Measurements from ENCODE around the gene USP32. TPM values are rescaled to one million over a fixed set of nuclear protein-coding genes. Genes with fewer than 3 reads are reported as not detected.
"Not testable (repeated sequence)": the region's sequence is repeated elsewhere in the genome, so short reads cannot be mapped to it uniquely, and the experiment has no call there.

USP32 gene
- total RNA-seq, 1 experiment from 2014 or later = 103 TPM

DNA sequence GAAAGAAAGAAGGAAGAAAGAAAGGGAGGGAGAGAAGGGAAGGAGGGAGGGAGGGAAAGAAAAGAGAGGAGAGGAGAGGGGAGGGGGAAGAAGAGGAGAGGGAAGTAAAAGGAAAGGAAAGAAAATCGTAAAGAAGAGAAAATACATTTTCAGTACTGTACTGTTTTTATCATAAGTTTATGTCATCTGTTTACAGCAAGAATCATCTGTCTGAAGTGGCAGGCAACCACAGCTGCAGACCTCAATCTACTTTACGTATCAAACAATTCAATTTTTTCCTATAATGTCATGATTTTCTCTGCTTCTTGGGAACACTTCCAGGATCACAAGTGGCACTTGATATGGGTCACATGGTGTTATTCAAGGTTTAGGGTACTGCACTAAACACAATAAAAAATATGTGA, 58.3 kb downstream of the USP32 start:
- POLR2A ChIA-PET = no interaction called here
- no peak for DNase-seq (ENCODE audit: low spot score)
- no peak overlapping the region for H3K4me3 Mint-ChIP-seq
- H3K4me1 Mint-ChIP-seq = peaks cover 37% of the 10 kb centered on the region
- peaks cover 9% of the 10 kb centered on the region; the same call in 1 of the 2 replicates for H3K36me3 Mint-ChIP-seq
- 0 out of 2 replicates have a peak overlapping the region, but pooled peaks have one; percentile 32 for H3K27ac Mint-ChIP-seq
- TF ChIP-seq, protein P1, sequence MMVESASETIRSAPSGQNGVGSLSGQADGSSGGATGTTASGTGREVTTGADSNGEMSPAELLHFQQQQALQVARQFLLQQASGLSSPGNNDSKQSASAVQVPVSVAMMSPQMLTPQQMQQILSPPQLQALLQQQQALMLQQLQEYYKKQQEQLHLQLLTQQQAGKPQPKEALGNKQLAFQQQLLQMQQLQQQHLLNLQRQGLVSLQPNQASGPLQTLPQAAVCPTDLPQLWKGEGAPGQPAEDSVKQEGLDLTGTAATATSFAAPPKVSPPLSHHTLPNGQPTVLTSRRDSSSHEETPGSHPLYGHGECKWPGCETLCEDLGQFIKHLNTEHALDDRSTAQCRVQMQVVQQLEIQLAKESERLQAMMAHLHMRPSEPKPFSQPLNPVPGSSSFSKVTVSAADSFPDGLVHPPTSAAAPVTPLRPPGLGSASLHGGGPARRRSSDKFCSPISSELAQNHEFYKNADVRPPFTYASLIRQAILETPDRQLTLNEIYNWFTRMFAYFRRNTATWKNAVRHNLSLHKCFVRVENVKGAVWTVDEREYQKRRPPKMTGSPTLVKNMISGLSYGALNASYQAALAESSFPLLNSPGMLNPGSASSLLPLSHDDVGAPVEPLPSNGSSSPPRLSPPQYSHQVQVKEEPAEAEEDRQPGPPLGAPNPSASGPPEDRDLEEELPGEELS (CRISPR knock-in tag; IDR thresholded peaks at IDR 0.05) = no peak
- TF ChIP-seq, protein P2, sequence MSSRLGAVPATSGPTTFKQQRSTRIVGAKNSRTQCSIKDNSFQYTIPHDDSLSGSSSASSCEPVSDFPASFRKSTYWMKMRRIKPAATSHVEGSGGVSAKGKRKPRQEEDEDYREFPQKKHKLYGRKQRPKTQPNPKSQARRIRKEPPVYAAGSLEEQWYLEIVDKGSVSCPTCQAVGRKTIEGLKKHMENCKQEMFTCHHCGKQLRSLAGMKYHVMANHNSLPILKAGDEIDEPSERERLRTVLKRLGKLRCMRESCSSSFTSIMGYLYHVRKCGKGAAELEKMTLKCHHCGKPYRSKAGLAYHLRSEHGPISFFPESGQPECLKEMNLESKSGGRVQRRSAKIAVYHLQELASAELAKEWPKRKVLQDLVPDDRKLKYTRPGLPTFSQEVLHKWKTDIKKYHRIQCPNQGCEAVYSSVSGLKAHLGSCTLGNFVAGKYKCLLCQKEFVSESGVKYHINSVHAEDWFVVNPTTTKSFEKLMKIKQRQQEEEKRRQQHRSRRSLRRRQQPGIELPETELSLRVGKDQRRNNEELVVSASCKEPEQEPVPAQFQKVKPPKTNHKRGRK (CRISPR knock-in tag; IDR thresholded peaks at IDR 0.05; ENCODE audit: borderline replicate concordance) = no peak
- TF ChIP-seq, protein P3, sequence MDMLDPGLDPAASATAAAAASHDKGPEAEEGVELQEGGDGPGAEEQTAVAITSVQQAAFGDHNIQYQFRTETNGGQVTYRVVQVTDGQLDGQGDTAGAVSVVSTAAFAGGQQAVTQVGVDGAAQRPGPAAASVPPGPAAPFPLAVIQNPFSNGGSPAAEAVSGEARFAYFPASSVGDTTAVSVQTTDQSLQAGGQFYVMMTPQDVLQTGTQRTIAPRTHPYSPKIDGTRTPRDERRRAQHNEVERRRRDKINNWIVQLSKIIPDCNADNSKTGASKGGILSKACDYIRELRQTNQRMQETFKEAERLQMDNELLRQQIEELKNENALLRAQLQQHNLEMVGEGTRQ (CRISPR knock-in tag; IDR thresholded peaks at IDR 0.05) = 0 out of 2 replicates have a peak, but pooled peaks have one; percentile 7
- no peak for TF ChIP-seq JUN (CRISPR knock-in tag; IDR thresholded peaks at IDR 0.05)
- CTCF ChIA-PET = no interaction called here
- no peaks in the 10 kb centered on the region for H3K9me3 Mint-ChIP-seq
- no peaks in the 10 kb centered on the region for H3K27me3 Mint-ChIP-seq (ENCODE audit: low read depth)
- no peak for ATAC-seq

DNA sequence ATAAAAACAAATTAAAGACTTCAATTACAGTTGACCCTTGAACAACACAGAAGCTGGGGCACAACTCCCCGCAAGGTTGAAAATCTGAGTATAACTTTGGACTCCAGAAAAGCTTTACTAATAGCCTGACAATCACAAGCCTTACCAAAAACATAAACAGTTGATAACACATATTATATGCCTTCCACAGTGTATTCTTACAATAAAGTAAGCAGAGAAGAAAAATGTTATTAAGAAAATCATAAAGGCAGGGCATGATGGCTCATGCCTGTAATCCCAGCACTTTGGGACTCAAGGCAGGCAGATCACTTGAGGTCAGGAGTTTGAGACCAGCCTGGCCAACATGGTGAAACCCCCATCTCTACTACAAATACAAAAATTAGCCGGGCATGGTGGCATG, 58.9 kb downstream of the USP32 start:
- POLR2A ChIA-PET = not testable (repeated sequence)

DNA sequence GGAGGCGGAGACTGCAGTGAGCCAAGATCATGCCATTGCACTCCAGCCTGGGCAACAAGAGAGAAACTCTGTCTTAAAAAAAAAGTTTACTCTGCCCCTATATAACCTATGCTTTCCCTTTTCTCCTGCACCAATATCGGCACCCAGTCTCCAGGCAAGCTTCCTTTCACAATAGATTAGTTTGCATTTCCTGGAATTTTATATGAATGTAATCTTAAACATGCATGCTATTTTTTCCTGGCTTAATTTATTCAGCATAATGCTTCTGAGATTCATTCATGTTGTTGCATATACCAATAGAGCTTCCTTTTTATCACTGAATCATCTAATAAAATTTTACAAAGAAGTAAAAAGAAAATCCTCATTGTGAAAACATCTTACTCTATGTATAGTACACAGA, 59.4 kb downstream of the USP32 start:
- ChIA-PET CTCF (no interaction called here), POLR2A (no interaction called here)
- Mint-ChIP-seq H3K27ac (peak overlapping the region; percentile 69), H3K27me3 (ENCODE audit: low read depth) (no peaks in the 10 kb centered on the region), H3K9me3 (no peaks in the 10 kb centered on the region), H3K4me3 (no peak overlapping the region), H3K4me1 (peaks cover 47% of the 10 kb centered on the region), H3K36me3 (peaks cover under 1% of the 10 kb centered on the region; the same call in 1 of the 2 replicates)
- ATAC-seq (no peak), DNase-seq (ENCODE audit: low spot score) (no peak)
- TF ChIP-seq TP53 (CRISPR knock-in tag; IDR thresholded peaks at IDR 0.05) (no peak), NFATC4 (CRISPR knock-in tag; IDR thresholded peaks at IDR 0.05) (no peak), MYBL2 (CRISPR knock-in tag; IDR thresholded peaks at IDR 0.05) (no peak), FOXJ3 (CRISPR knock-in tag; IDR thresholded peaks at IDR 0.05; ENCODE audit: borderline replicate concordance) (no peak), GABPB1 (CRISPR knock-in tag; IDR thresholded peaks at IDR 0.05) (no peak), TEAD4 (CRISPR knock-in tag; IDR thresholded peaks at IDR 0.05) (no peak), ZNF219 (CRISPR knock-in tag; IDR thresholded peaks at IDR 0.05; ENCODE audit: borderline replicate concordance) (no peak)
- TF ChIP-seq, protein P4, sequence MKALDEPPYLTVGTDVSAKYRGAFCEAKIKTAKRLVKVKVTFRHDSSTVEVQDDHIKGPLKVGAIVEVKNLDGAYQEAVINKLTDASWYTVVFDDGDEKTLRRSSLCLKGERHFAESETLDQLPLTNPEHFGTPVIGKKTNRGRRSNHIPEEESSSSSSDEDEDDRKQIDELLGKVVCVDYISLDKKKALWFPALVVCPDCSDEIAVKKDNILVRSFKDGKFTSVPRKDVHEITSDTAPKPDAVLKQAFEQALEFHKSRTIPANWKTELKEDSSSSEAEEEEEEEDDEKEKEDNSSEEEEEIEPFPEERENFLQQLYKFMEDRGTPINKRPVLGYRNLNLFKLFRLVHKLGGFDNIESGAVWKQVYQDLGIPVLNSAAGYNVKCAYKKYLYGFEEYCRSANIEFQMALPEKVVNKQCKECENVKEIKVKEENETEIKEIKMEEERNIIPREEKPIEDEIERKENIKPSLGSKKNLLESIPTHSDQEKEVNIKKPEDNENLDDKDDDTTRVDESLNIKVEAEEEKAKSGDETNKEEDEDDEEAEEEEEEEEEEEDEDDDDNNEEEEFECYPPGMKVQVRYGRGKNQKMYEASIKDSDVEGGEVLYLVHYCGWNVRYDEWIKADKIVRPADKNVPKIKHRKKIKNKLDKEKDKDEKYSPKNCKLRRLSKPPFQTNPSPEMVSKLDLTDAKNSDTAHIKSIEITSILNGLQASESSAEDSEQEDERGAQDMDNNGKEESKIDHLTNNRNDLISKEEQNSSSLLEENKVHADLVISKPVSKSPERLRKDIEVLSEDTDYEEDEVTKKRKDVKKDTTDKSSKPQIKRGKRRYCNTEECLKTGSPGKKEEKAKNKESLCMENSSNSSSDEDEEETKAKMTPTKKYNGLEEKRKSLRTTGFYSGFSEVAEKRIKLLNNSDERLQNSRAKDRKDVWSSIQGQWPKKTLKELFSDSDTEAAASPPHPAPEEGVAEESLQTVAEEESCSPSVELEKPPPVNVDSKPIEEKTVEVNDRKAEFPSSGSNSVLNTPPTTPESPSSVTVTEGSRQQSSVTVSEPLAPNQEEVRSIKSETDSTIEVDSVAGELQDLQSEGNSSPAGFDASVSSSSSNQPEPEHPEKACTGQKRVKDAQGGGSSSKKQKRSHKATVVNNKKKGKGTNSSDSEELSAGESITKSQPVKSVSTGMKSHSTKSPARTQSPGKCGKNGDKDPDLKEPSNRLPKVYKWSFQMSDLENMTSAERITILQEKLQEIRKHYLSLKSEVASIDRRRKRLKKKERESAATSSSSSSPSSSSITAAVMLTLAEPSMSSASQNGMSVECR (CRISPR knock-in tag; IDR thresholded peaks at IDR 0.05; ENCODE audit: borderline replicate concordance) = no peak
- TF ChIP-seq, protein P5, sequence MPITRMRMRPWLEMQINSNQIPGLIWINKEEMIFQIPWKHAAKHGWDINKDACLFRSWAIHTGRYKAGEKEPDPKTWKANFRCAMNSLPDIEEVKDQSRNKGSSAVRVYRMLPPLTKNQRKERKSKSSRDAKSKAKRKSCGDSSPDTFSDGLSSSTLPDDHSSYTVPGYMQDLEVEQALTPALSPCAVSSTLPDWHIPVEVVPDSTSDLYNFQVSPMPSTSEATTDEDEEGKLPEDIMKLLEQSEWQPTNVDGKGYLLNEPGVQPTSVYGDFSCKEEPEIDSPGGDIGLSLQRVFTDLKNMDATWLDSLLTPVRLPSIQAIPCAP (CRISPR knock-in tag; IDR thresholded peaks at IDR 0.05) = no peak
- TF ChIP-seq, protein P6, sequence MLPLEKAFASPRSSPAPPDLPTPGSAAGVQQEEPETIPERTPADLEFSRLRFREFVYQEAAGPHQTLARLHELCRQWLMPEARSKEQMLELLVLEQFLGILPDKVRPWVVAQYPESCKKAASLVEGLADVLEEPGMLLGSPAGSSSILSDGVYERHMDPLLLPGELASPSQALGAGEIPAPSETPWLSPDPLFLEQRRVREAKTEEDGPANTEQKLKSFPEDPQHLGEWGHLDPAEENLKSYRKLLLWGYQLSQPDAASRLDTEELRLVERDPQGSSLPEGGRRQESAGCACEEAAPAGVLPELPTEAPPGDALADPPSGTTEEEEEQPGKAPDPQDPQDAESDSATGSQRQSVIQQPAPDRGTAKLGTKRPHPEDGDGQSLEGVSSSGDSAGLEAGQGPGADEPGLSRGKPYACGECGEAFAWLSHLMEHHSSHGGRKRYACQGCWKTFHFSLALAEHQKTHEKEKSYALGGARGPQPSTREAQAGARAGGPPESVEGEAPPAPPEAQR (CRISPR knock-in tag; IDR thresholded peaks at IDR 0.05) = no peak
- TF ChIP-seq, protein P7, sequence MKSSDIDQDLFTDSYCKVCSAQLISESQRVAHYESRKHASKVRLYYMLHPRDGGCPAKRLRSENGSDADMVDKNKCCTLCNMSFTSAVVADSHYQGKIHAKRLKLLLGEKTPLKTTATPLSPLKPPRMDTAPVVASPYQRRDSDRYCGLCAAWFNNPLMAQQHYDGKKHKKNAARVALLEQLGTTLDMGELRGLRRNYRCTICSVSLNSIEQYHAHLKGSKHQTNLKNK (CRISPR knock-in tag; IDR thresholded peaks at IDR 0.05) = no peak
- TF ChIP-seq, protein P8, sequence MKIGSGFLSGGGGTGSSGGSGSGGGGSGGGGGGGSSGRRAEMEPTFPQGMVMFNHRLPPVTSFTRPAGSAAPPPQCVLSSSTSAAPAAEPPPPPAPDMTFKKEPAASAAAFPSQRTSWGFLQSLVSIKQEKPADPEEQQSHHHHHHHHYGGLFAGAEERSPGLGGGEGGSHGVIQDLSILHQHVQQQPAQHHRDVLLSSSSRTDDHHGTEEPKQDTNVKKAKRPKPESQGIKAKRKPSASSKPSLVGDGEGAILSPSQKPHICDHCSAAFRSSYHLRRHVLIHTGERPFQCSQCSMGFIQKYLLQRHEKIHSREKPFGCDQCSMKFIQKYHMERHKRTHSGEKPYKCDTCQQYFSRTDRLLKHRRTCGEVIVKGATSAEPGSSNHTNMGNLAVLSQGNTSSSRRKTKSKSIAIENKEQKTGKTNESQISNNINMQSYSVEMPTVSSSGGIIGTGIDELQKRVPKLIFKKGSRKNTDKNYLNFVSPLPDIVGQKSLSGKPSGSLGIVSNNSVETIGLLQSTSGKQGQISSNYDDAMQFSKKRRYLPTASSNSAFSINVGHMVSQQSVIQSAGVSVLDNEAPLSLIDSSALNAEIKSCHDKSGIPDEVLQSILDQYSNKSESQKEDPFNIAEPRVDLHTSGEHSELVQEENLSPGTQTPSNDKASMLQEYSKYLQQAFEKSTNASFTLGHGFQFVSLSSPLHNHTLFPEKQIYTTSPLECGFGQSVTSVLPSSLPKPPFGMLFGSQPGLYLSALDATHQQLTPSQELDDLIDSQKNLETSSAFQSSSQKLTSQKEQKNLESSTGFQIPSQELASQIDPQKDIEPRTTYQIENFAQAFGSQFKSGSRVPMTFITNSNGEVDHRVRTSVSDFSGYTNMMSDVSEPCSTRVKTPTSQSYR (CRISPR knock-in tag; IDR thresholded peaks at IDR 0.05) = no peak

More for the DNA sequence above, 58.9 kb downstream of the USP32 start:
- DNase-seq (ENCODE audit: low spot score); H3K36me3 Mint-ChIP-seq; H3K9me3 Mint-ChIP-seq; H3K27me3 Mint-ChIP-seq (ENCODE audit: low read depth); CTCF ChIA-PET; ATAC-seq: not testable (repeated sequence)
- Mint-ChIP-seq H3K4me3 (0 out of 2 replicates have a peak overlapping the region, but pooled peaks have one; percentile 9), H3K27ac (peak overlapping the region; percentile 69), H3K4me1 (peaks cover 42% of the 10 kb centered on the region)

Measured in WTC11 (cell line).